ENCODE measurements around the gene CENPP.

Gene CENPP

GRCh38 chr9:92599938-92600461 lies 274.2 kb downstream of the CENPP start:
- no peak for DNase-seq (ENCODE audit: low spot score)

DNA sequence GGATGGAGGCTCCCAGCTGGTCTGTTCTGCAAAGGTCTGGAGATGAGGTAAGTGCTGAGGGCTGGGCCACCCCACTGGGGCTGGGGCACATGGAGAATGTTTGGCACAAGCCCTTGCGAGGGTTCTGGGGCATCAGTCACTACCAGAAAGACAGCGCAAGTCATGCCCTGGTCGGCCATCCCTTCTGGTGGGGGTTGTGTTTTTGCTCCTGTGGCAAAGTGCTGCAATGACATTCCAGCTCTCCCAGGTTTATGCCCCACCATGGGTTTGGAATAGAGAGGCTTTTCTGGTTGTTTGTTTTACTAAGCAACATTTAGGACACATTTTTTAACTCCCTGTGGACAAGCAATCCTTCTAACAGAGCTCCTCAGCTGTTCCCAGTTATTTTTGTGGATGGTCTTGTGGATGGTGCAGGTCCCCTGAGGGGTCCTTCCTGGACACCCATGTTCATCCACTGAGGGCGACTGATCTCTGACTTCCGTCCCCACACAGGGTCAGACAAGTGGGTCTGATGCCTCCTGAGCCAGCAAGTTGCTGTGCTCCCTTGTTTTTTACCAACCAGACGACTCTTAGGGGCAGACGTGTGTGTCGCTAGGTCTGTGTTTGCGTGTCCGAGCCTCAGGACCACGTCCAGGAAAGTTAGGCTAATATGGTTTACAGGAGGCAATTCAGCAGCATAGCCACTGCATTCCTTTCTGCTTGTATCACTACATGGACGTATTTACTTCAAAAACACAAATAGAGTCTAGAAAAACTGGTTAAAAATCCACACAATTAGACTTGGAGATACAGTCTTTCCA lies 274.9 kb downstream of the CENPP start:
- DNase-seq (ENCODE audit: low spot score), result no peak

GRCh38 chr9:92601451-92601850 lies 275.7 kb downstream of the CENPP start:
- DNase-seq (ENCODE audit: low spot score), result no peak

- no peak for DNase-seq (ENCODE audit: low spot score)
Measured at GRCh38 chr9:92602413-92602812, 276.7 kb downstream of the CENPP start.

DNA sequence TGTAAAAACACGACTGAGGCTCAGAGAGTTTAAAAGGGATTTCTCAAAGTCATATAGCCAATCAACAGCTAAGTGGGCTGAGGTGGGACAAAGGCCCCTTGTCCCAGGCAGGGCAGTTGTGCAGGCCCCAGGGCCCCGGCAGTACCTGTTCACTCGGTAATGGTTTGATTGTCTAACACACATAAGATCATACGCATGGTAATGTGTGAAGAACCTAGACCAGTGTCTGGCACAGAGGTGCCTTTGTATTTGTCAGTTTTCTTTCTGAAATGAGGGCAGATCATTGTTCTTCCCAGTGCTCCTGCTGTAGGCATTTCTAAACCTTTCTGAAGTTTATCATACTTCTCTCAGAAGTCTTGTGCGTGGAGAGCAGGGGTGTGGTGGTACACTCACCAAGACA lies 277.3 kb downstream of the CENPP start:
- no peak for DNase-seq (ENCODE audit: low spot score)

GRCh38 chr9:92603990-92604389 lies 278.2 kb downstream of the CENPP start:
- no peak for DNase-seq (ENCODE audit: low spot score)

DNA sequence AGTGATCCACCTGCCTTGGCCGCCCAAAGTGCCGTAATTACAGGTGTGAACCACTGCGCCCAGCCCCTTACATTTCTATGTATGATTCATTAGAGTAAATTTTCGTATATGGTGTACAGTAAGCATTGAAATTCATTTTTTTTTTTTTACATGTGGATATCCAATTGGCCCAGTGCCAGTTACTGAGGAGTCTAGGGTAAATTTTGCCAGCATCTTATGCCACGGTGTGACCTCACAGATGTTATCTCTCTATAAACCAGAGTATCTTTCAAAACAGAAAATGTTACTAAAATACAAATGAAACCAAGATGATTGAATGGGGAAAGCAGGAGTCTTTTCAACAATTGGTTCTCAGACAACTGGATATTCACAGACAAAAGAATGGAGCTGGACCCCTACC lies 279.5 kb downstream of the CENPP start:
- DNase-seq (ENCODE audit: low spot score), result no peak

GRCh38 chr9:92607088-92607487 lies 281.3 kb downstream of the CENPP start:
- no peak for DNase-seq (ENCODE audit: low spot score)

- DNase-seq (ENCODE audit: low spot score), result no peak
Measured at GRCh38 chr9:92607773-92608172, 282.0 kb downstream of the CENPP start.

- DNase-seq (ENCODE audit: low spot score), result no peak
Measured at GRCh38 chr9:92608241-92608908, 282.6 kb downstream of the CENPP start.

DNA sequence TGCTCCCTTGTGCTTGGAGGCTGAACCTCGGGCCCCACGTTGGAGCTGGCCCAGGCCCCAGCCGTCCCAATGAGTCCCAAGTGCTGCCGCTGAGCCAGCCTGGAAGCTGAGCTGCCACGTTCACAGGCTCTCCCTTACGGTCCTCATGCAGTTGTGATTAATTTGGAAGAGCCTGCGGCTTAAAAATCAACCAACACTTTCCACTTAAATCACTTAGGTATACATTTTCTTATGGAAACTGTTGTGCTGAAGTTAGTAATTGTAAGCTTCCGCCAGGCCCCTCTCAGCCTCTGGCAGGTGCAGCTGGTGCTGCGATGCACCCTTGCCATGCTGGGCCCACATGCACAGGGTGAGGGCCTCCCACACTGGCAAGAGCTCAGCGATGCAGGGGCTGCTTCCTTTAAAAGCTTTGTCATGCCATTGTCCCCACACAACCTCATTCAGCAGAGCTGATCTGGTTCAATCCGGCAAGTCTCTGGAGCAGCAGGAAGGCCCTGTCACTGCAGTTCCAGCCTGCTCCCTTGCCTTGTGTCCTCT lies 283.2 kb downstream of the CENPP start:
- DNase-seq (ENCODE audit: low spot score), result no peak

GRCh38 chr9:92610470-92611420 lies 285.0 kb downstream of the CENPP start:
- DNase-seq (ENCODE audit: low spot score), result no peak

GRCh38 chr9:92611621-92612285 lies 286.0 kb downstream of the CENPP start:
- DNase-seq (ENCODE audit: low spot score), result no peak

DNA sequence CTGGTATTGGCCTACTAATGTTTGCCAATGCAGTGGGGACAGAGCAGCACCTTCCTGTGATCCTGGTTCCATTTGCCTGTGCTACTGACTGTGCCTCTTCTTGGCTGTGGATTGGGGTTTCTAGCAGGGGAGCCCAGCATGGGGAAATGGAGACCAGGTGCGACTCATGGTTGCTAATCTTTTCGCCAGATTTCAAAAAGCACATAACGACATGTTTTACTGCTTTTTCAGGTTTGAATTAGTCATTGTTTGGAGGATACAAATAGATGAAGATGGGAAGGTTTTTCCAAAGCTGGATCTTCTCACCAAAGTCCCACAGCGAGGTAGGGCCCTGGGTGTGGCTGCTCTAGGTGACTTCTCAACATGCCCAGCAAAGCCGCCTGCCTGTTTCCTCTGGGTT lies 286.5 kb downstream of the CENPP start:
- no peak for DNase-seq (ENCODE audit: low spot score)

DNA sequence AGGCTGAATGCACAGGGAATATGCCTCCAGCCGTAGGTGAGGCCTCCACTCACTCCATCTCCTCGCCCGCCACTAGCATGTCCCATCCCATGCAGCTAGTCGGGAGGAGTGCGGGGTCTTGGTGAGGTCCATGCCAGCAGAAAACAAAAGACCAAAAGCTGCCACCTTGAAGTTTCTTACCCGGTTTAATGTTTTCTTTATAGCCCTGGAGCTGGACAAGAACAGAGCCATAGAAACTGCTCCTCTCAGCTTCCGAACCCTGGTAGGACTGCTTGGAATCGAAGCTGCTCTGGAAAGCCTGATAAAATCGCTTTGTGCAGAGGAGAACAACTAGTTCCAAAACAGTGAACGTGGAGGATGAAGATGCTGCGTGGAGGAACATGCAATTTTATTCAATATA lies 287.1 kb downstream of the CENPP start:
- DNase-seq (ENCODE audit: low spot score), result no peak

DNA sequence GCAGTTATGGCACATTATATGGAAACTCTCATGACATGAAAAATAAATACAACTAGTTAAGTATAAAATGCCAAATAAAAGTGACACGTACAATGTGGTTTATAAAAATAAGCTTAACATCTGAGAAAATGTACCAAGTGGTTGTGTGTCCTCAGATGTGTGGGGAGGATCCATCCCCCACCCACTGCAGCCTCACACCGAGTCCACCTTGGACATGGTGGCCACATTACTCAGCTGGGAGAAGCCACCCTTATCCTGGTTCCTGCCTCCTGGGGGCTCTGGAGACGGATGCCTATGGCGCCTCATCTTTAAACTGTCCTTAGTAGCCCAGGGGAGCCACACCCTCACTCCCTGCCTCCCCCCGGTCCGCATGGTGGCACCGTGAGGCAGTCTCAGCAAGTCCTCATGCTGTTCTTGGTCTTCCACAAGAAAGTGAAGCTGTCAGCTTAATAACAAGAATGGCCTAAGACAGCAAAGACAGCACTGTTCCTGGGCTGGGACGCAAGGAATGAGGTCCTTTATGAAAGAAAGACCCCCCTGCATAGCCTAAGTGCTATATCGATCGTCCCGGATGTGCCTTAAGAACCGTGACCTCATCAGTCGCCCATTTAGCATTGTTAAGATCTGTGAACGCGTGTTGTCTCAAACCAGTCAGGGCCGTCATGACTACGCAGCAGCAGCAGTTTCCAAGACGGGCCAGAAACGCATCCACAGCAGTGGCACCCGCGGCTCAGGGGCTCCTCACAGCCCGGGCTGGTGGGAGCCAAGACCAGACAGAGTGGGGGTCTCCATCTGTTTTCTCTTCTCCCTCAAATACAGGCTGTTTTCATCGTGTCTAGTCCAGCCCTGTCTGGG lies 287.7 kb downstream of the CENPP start:
- DNase-seq (ENCODE audit: low spot score), result no peak

DNA sequence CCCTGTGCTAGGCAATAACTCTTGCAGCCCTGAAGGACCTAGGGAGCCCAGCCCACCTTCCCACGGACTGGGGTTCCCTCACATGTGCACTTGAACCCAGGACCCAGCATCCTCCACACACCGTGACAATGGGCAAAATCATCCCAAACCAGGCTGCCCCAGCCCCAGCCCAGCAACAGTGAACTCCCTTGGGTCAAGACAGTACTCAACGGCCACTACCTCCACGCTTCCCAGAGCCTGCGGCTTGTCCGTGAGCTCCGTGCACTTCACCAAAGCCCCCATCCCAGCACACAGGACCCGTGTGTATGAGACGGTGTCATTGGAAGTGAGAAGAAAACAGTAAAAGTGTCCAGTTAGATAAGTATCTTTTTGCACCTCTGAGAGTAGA lies 288.4 kb downstream of the CENPP start:
- no peak for DNase-seq (ENCODE audit: low spot score)

GRCh38 chr9:92614763-92615461 lies 289.2 kb downstream of the CENPP start:
- no peak for DNase-seq (ENCODE audit: low spot score)

GRCh38 chr9:92615790-92616189 lies 290.0 kb downstream of the CENPP start:
- no peak for DNase-seq (ENCODE audit: low spot score)

DNA sequence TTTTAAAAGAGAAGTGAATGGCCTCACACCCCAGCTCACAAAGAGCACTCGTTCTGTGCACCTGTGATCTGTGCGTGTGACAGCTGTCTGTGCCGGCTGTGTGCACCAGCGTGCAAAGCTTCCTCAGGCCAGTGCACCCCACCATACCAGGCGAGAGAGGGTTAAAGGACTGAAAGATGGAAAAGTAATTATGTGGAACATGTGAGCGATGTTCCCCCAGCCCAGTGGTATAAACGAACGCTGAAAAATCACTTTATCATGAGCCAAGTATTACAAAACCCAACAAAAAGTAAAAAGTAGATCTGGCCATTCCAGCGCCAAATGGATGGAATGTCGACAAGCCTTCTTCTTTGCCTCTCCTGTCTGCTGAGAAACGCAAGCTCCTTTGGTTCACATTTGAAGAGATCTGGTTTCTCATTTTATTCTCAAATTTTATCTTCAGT lies 290.5 kb downstream of the CENPP start:
- no peak for DNase-seq (ENCODE audit: low spot score)
